ENCODE measurements around the gene NR1I3.

The NR1I3 gene

DNA sequence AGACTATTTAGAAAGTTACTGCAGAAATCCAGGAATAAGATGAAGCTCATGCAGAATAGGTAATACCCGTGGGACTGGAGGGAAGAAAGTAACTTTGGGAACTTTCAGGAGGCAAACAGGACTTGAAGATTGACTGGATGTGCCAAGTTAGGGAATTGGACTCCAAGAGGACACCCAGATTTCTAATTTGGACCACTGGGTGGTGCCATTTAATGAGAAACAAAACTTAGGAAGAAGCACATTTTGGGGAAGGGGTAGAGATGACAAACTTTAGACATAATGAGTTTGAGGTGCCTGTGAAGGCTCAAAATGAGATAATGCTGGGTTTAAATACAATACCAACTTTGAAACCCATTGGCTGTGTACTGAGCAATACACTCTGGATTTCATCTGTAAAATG is 57.4 kb downstream of the NR1I3 start:
- Mint-ChIP-seq H3K4me3 (no peak overlapping the region), H3K9me3 (no peaks in the 10 kb centered on the region), H3K36me3 (peaks cover 17% of the 10 kb centered on the region), H3K27ac (peak overlapping the region; percentile 98), H3K4me1 (peaks cover 79% of the 10 kb centered on the region)
- no peak for DNase-seq (ENCODE audit: low spot score in 2 of 2)
- ATAC-seq, result no peak

- ATAC-seq (no peak), DNase-seq (ENCODE audit: low spot score in 2 of 2) (no peak)
- peaks cover 79% of the 10 kb centered on the region for H3K4me1 Mint-ChIP-seq
- H3K36me3 Mint-ChIP-seq, result peaks cover 26% of the 10 kb centered on the region
- H3K4me3 Mint-ChIP-seq, result no peak overlapping the region
- H3K27ac Mint-ChIP-seq, result peak overlapping the region; percentile 98
- H3K9me3 Mint-ChIP-seq, result no peaks in the 10 kb centered on the region
Measured at GRCh38 chr1:161179698-161180097, 58.3 kb downstream of the NR1I3 start.

All from stimulated activated effector memory CD8-positive, alpha-beta T cell treated with anti-CD3 and anti-CD28 coated beads, Interleukin-12 subunit alpha, Interleukin-12 subunit beta, amount 100 ng/mL, for 72 hours (primary cell).